ENCODE results near the gene TCTN1.

DNA sequence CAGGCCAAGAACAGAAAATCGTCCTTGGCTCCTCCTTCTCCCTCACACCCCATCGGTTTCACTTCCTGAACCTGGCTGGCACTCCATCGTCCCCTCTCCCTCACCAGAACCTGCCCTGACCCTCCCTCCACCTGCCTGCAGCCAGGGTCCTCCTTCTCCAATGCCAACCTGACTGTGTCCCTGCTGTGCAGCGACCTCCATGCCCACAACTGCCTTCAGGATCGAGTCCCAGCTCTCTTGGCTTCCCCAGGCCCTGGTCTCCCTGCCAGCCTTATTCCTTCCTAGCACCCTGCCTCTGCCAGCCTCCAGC is 55.2 kb downstream of the TCTN1 start:
- TF ChIP-seq, protein P1, sequence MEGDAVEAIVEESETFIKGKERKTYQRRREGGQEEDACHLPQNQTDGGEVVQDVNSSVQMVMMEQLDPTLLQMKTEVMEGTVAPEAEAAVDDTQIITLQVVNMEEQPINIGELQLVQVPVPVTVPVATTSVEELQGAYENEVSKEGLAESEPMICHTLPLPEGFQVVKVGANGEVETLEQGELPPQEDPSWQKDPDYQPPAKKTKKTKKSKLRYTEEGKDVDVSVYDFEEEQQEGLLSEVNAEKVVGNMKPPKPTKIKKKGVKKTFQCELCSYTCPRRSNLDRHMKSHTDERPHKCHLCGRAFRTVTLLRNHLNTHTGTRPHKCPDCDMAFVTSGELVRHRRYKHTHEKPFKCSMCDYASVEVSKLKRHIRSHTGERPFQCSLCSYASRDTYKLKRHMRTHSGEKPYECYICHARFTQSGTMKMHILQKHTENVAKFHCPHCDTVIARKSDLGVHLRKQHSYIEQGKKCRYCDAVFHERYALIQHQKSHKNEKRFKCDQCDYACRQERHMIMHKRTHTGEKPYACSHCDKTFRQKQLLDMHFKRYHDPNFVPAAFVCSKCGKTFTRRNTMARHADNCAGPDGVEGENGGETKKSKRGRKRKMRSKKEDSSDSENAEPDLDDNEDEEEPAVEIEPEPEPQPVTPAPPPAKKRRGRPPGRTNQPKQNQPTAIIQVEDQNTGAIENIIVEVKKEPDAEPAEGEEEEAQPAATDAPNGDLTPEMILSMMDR (IDR thresholded peaks at IDR 0.05; ENCODE audit: low read length) = no peak
- TF ChIP-seq EZH2 (IDR thresholded peaks at IDR 0.05; ENCODE audit: borderline replicate concordance, low read length) = no peak
